Measurements from ENCODE around the gene LMBR1.
"Not testable (repeated sequence)": the region's sequence is repeated elsewhere in the genome, so short reads cannot be mapped to it uniquely, and the experiment has no call there.

GRCh38 chr7:156647330-156647729 lies 245.7 kb downstream of the LMBR1 start:
- TF ChIP-seq POLR2A (IDR thresholded peaks at IDR 0.05), result not testable (repeated sequence)
- TF ChIP-seq, protein P1, sequence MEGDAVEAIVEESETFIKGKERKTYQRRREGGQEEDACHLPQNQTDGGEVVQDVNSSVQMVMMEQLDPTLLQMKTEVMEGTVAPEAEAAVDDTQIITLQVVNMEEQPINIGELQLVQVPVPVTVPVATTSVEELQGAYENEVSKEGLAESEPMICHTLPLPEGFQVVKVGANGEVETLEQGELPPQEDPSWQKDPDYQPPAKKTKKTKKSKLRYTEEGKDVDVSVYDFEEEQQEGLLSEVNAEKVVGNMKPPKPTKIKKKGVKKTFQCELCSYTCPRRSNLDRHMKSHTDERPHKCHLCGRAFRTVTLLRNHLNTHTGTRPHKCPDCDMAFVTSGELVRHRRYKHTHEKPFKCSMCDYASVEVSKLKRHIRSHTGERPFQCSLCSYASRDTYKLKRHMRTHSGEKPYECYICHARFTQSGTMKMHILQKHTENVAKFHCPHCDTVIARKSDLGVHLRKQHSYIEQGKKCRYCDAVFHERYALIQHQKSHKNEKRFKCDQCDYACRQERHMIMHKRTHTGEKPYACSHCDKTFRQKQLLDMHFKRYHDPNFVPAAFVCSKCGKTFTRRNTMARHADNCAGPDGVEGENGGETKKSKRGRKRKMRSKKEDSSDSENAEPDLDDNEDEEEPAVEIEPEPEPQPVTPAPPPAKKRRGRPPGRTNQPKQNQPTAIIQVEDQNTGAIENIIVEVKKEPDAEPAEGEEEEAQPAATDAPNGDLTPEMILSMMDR (IDR thresholded peaks at IDR 0.05), result not testable (repeated sequence)

Data from testis (tissue), 2 donors.